SIG-M5 treated with dmso at 0.1 percent for 504 hours (cell line): ENCODE results near the gene EFNB3.

Source experiments
- DNase-seq: peaks from one replicate; lab custom pipeline; 2025; ENCODE audit not compliant: unreplicated experiment; lab: John Stamatoyannopoulos, UW

The EFNB3 gene, protein sequence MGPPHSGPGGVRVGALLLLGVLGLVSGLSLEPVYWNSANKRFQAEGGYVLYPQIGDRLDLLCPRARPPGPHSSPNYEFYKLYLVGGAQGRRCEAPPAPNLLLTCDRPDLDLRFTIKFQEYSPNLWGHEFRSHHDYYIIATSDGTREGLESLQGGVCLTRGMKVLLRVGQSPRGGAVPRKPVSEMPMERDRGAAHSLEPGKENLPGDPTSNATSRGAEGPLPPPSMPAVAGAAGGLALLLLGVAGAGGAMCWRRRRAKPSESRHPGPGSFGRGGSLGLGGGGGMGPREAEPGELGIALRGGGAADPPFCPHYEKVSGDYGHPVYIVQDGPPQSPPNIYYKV

DNA sequence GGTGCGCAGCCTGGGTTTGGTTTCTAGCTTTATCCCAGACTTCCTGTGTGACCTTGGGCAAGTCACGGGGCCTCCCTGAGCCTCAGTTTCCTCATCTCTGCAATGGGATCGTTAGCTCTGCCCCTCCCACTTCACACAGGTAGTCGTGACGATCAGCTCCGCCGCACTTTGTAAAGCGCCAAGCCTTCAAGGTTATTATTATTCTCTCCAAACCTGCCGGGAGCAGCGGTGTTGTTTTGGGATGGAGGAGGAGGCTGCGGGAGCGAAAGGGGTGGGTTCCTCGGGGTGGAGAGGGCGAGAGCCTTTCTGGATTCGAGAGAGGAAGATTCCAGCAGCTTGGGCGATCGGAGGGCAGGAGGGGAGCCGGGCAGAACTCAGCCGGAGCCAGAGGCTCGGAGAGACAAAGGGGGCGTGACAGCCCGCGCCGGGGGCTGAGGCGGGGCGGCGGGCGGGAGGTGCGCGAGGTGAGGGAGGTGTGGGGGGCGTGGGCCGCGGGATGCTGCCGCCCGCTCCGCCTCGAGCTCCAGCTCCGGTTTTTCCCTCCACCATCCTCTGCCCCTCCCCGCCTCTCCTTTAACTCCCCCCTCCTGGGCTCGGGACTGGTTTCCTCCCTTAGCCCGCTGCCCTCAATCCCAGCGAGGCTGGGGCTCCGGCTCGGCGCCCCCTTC is at the start of gene EFNB3:
TSS of gene EFNB3 (plus strand) at position 602 of the 668 bp plus-strand sequence. CDS start 397 bp downstream, outside the sequence.
- no peak for DNase-seq

DNA sequence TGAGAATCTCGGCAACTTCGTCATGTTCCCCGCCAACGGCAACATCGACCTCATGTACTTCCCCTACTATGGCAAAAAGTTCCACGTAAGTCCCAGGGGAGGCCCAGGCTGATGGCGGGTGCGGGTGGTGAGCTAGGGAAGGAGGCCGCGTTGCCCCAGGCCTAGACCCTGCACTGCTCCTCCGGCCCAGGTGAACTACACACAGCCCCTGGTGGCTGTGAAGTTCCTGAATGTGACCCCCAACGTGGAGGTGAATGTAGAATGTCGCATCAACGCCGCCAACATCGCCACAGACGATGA is 49.5 kb upstream of the EFNB3 start:
- no peak for DNase-seq

DNA sequence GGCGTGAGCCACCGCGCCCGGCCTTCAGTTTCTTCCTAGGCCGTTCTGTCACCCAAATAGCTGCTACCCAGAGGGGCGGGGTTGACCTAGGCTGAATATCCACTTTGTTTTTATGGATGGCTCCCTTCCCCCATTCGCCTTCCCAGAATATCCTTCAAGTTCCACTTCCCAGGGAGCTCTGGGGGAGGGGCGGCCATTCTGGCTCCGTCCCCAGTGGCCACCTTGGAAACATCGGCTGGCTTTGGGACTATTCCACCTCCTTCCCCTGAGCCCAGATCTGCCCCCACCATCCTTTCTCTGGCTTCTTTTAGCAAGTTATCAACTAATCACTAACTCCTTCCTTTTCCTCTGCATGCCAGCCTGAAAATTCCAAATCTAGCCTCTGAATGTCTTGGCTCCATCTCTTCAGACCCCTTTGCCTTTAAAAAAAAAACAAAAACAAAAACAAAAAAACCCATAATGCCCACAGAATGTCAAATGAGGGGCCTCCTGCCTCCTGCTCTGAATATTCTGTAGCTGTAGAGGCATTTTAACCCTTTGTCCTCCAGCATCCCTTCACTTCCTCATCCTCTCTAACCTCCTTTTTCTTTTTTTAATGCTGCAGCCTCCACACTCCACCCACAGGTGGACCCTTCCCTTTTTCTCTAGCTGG is 47.9 kb upstream of the EFNB3 start:
- peak; percentile 14 for DNase-seq

DNA sequence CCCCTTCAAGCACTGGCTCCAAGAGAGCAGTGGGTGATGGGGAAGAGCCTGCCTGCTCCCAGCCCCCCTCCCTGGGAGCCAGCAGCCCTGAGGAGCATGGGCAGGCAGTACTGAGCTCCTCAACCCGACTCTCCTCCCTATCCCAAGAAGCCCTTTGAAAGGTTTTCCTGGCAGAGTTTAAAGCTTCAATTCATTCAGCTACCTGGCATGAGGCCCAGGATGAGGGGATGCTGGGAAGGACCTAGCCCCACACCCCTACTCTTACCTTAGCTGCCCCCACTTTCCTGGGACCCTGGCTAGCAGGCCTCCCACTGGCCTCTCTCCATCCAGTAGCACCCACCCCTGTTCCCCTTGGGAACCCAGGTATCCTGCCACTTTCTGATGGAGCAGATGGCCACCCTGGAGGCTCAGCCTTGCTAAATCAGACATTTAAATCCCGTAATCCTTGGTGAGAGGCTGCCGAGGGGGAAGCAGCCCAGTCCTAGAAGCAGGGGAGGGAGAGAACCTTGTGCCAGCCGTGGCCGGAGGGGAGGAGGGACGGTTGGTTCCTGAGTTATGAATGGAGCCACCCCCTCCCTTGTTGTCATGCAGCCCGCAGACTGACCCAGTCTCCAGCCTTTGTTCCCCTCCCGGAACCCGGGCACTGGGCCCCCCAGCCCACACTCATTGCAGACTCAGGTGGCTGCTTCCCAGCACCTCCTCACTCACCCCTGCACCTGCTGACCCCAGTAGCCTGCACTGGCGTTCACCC is 37.2 kb upstream of the EFNB3 start:
- DNase-seq = no peak

DNA sequence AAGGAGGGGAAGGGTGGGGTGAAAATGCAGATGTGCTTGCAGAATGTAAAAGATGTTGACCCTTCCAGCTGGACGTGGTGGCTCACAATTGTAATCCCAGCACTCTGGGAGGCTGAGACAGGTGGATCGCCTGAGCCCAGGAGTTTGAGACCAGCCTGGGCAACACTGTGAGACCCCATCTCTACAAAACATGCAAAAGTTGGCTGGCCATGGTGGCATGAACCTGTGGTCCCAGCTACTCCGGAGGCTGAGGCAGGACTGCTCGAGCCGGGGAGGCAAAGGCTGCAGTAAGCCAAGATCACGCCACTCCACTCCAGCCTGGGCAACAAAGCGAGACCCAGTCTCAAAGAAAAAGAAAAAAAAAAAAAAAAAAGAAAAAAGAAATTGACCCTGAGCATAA is 36.5 kb upstream of the EFNB3 start:
- no peak for DNase-seq

DNA sequence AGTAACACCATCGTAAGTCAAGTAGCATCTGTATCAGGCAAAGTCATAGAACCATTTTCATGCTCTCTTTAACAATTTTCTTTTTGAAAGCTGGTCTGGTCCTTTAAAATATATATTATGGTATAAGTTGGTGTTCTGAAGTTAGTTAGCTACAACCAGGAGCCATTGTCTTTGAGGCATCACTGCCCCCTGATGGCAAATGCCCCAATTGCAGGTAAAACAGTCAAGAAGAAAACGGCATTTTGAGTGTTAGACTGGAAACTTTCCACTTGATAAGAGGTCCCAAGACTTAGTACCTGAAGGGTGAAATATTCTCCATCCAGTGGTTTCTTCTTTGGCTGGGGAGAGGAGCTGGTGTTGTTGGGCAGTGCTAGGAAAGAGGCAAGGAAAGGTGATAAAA is 31.8 kb upstream of the EFNB3 start:
- DNase-seq = peak; percentile 10

DNA sequence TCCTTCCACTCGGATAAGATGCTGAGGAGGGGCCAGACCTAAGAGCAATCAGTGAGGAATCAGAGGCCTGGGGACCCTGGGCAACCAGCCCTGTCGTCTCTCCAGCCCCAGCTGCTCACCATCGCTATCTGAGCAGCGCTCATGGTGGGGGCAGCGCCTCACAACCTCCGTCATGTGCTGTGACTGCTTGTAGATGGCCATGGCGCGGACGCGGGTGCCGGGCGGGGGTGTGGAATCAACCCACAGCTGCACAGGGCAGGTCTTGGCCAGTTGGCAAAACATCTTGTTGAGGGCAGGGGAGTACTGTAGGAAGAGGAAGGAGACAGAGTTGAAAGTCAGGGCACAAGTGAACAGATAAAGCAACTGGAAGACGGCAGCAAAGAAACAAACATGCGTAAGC is 30.1 kb upstream of the EFNB3 start:
- no peak for DNase-seq

DNA sequence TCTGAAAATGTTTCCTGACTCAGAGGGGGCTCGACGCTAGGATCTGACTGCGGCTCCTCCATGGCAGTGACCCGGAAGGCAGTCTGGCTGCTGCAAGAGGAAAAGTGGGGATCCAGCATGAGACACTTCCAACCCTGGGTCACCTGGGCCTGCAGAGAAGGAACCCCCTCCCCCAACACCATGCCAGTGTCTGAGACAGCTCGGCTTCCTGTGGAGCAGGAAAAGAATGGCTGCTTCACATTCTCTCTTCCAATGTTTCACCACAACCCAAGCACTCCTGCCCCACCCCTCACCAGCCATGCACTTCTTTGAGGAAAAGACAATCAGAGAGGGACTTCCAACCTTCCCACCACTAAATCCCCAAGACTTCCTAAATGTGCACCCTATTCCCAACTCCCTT is 28.5 kb upstream of the EFNB3 start:
- DNase-seq = no peak

DNA sequence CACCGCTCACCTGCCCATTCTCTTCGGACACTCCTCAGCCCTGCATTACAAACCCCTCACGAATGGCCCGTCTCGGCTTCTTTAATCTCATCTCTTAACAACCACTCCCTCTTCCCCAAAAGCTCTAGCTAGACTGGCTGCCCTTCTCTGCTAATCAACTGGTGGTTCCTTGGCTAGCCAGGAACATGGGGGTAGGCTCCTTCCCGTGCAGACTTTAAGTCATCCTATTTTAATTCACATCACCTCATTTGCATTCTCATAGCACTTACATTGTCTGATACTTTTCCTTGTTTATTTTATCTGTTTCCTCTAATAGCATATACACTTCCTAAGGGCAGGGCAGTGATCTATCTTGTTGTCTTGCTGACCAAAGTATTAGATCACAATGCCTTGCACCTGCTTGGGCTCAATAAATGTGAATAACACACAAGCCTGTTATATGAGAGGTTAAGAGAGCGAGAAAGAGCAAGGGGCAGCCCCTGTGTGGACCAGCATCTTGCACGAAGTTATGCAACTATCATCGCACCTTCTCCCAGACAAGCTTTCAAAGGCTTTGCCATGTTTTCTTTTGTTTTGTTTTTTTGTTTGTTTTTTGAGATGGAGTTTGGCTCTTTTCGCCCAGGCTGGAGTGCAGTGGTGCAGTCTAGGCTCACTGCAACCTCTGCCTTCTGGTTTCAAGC is 27.5 kb upstream of the EFNB3 start:
- DNase-seq = no peak

DNA sequence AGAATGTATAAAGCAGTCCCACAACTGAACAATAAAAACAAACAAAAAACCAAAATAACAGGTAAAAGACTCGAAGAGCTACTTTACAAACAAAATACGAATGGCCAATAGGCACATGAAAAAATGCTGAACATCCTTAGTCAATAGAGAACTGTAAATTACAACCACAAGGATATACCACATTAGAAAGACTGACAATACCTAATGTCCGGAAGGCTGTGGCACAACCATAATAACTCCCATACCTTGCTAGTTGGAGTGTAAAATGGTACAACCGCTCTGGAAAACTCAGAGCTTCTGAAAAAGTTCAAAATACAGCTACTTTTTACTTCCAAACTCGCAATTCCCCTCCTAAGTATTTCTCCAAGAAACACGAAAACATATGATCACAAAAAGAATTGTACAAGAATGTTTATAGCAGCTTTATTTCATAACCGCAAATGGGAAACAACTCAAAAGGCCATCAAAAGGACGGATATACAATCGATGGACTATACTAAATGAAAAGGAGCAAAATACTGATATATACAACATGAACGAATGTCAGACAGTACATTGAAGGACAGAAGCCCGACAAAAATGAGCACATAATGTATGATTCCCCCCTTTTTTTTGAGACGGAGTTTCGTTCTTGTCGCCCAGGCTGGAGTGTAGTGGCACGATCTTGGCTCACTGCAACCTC is 20.0 kb upstream of the EFNB3 start:
- DNase-seq = no peak

DNA sequence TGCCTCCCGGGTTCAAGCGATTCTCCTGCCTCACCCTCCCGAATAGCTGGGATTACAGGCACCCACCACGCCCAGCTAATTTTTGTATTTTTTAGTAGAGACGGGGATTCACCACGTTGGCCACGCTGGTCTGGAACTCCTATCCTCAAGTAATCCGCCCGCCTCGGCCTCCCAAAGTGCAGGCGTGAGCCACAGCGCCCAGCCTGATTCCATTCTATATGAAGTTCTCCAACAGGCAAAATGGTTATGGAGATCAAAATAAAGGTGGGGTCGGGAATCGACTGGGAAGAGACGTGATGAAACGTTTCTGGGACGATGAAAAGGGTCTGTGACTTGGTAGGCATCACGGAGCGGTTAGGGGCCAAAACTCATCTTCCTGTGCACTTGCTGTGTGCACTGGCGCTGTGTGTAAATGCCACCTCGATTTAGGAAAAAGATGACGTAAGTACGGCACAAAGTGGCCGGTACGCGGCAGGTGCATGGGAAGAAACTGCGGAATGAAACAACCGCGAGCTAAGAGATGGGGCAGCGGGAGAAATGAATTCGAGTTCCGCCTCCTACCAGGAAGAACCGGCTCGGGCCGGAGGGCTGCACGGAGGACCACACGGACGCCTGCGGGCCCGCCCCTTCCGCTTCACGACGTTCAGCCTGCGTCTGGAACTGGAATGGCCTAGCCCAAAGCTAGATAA is 19.3 kb upstream of the EFNB3 start:
- peak; percentile 89 for DNase-seq

DNA sequence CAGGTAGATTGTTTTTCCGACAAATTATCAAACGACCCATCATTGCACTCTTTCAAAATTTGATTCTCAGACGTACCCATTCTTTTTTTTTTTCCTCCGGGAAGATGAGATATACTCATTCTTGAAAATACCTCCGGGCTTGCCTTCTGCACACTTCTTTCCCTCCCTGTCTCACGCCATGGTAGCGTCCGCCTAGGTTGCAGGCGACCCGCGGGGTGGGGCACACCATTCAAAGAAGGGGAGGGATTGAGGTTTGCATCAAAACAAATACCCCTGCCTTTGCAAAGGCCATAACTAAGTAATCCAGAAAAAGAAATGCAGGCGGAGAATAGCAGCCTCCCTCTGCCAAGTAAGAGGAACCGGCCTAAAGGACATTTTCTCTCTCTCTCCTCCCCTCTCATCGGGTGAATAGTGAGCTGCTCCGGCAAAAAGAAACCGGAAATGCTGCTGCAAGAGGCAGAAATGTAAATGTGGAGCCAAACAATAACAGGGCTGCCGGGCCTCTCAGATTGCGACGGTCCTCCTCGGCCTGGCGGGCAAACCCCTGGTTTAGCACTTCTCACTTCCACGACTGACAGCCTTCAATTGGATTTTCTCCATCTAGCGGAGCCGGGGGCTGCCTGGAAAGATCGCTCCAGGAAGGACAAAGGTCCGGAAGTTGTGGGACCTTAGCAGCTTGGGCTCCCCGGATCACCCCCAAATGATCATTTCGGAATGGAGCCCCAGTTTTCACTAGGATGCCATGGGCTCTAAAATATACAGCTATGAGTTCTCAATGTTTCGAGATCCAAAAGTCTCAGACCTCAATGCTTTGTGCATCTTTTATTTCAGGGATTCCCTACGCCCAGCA is 18.6 kb upstream of the EFNB3 start:
- DNase-seq = peak; percentile 92

DNA sequence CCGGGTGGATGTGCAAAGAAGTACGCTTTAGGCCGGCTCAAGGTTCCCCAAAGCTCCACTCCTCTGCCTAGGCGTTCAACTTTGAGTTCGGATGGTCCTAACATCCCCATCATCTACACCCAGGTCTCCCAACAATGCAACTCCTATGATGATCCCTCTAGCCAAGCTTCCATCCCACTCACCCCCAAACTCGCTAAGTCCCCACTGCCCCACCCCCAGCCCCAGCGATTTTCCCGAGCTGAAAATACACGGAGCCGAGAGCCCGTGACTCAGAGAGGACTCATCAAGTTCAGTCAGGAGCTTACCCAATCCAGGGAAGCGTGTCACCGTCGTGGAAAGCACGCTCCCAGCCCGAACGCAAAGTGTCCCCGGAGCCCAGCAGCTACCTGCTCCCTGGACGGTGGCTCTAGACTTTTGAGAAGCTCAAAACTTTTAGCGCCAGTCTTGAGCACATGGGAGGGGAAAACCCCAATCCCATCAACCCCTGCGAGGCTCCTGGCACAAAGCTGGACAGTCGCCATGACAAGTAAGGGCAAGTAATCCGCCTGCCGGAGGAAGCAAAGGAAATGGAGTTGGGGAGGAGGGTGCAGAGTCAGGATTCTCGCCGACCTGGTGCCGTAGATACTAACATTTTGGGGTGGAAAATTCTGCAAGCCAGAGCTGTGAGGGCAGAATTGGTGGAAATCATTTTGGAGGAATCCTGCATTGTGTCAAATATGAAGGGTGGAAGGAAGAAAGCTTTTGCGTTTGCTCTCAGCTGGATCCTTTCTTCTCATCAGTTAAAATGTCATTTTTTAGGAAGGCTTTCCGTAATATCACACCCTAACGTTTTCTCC is 17.7 kb upstream of the EFNB3 start, which contains the start of gene TP53:
TSS of gene TP53 (minus strand) at position 419 of the 836 bp plus-strand sequence. CDS start 10,896 bp downstream, outside the sequence.
- DNase-seq = peak; percentile 89

DNA sequence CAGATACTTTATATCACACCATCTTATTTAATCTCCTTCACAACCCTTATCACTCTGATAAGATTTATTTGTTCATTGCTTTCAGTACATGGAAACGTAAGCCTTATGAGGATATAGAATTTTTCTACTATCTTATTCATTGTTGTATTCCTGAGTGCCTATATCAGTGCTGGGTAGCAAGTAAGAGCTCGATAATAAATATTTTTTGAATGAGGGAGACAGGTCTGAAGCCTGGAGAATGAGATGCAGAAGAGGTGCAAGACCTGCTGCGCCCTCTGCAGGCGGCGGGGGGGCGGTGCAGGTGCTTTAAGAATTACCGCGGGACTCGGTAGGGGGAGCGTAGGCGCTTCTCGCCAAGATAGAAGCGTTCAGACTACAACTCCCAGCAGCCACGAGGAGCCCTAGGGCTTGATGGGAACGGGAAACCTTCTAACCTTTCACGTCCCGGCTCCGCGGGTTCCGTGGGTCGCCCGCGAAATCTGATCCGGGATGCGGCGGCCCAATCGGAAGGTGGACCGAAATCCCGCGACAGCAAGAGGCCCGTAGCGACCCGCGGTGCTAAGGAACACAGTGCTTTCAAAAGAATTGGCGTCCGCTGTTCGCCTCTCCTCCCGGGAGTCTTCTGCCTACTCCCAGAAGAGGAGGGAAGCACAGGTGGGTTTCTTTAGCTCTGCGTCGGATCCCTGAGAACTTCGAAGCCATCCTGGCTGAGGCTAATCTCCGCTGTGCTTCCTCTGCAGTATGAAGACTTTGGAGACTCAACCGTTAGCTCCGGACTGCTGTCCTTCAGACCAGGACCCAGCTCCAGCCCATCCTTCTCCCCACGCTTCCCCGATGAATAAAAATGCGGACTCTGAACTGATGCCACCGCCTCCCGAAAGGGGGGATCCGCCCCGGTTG is 16.8 kb upstream of the EFNB3 start, which contains the start of gene WRAP53:
TSS of gene WRAP53 (plus strand) at position 570 of the 900 bp plus-strand sequence. CDS start at position 742, 172 bp downstream.
- peak; percentile 96 for DNase-seq

DNA sequence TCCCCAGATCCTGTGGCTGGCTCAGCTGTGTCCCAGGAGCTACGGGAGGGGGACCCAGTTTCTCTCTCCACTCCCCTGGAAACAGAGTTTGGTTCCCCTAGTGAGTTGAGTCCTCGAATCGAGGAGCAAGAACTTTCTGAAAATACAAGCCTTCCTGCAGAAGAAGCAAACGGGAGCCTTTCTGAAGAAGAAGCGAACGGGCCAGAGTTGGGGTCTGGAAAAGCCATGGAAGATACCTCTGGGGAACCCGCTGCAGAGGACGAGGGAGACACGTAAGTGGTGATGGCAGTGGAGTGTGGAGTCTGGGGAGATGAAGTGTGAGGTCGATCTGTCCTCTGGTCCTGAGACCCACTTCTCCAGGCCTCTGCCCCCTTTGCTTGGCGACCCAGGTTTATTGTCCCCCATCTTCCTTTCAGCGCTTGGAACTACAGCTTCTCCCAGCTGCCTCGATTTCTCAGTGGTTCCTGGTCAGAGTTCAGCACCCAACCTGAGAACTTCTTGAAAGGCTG is 16.1 kb upstream of the EFNB3 start:
- no peak for DNase-seq

DNA sequence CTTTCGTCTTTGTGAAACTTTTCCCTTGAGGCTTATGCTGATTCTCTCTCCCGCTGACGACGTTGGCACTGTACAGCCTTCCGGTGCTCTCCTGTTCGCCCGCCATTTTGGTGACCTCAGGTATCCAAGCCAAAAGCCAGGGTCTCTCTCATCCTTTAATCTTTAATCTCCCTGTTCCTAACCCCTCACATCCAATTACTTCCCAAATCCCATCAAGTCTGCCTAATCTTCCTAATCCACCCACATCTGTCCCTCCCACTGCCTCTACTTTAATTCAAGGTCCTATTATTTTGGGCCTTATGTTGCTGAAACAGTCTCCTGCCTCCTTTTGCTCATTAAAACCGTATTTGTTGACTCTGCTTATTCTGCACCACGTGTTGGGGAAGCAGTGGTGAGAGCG is 9.4 kb upstream of the EFNB3 start:
- DNase-seq = no peak
